HEK293 (cell line): ENCODE measurements around the gene TCF12.

Source experiments
- CTCF ChIA-PET: fragments of 350-600 bp; formaldehyde crosslinking; extraction: SDS; loops from one replicate; lab custom pipeline; 2021; ENCODE audit warnings: antibody characterized with exemption; lab: Yijun Ruan, JAX
- POLR2A ChIA-PET: fragments of 300-600 bp; formaldehyde crosslinking; extraction: SDS; loops from one replicate; lab custom pipeline; 2020; ENCODE audit warnings: antibody characterized with exemption, inconsistent platforms; lab: Yijun Ruan, JAX
- H3K27ac ChIP-seq: fragments of 200-500 bp; sonication (Bioruptor generic); 2 replicates; pipeline ENCODE4 v1.5.1; 2014; ENCODE audit warnings: low read depth, low read length, control low read depth, inconsistent platforms; ENCODE audit errors: extremely low read depth
- H3K36me3 ChIP-seq, 2 experiments: fragments of 200-500 bp in 1 of 2; sonication (Bioruptor generic) in 1 of 2; 1 replicate in 1 of 2; 2 replicates in 1 of 2; pipeline ENCODE4 v1.5.1; 2014 to 2017; ENCODE audit warnings: inconsistent platforms in 2 of 2, low read length in 2 of 2; ENCODE audit not compliant: control insufficient read depth in 2 of 2, insufficient read depth in 1 of 2
- H3K4me1 ChIP-seq: fragments of 200-500 bp; sonication (Bioruptor generic); 2 replicates; pipeline ENCODE4 v1.5.1; 2014; ENCODE audit warnings: mild to moderate bottlenecking, low read length, inconsistent platforms; ENCODE audit not compliant: control insufficient read depth, insufficient read depth
- H3K4me3 ChIP-seq: 2 replicates; pipeline ENCODE4 v1.5.1; 2011; ENCODE audit warnings: low read depth, mild to moderate bottlenecking, control low read depth, low read length, moderate library complexity
- H3K9me3 ChIP-seq: fragments of 200-500 bp; sonication (Bioruptor generic); 2 replicates; pipeline ENCODE4 v1.5.1; 2014; ENCODE audit warnings: low read depth, low read length, inconsistent platforms; ENCODE audit not compliant: control insufficient read depth, insufficient read depth
- HIC1 ChIP-seq: fragments of 450-650 bp; formaldehyde crosslinking; IDR thresholded peaks from 2 replicates; pipeline ENCODE4 v1.5.1; 2016; ENCODE audit warnings: missing biosample characterization, missing genetic modification characterization
- KLF7 ChIP-seq: fragments of 450-650 bp; formaldehyde crosslinking; IDR thresholded peaks from 2 replicates; pipeline ENCODE4 v1.5.1; 2016; ENCODE audit warnings: missing biosample characterization, missing genetic modification characterization, borderline replicate concordance
- OSR2 ChIP-seq: fragments of 450-650 bp; formaldehyde crosslinking; IDR thresholded peaks from 2 replicates; pipeline ENCODE4 v1.5.1; 2016; ENCODE audit warnings: missing biosample characterization, missing genetic modification characterization
- PBX3 ChIP-seq: sonication (generic); formaldehyde crosslinking; IDR thresholded peaks from 2 replicates; pipeline ENCODE4 v1.8.1; 2022; ENCODE audit warnings: mild to moderate bottlenecking, moderate library complexity, missing genetic modification reagents
- PRDM6 ChIP-seq: fragments of 450-650 bp; formaldehyde crosslinking; IDR thresholded peaks from 2 replicates; pipeline ENCODE4 v1.5.1; 2017; ENCODE audit warnings: missing biosample characterization, missing genetic modification characterization
- SETDB1 ChIP-seq: IDR thresholded peaks from one replicate; pipeline ENCODE4 v1.6.1; 2017; ENCODE audit warnings: mild to moderate bottlenecking, low read length, moderate library complexity, mixed read lengths; ENCODE audit not compliant: insufficient read length
- SP7 ChIP-seq: fragments of 450-650 bp; formaldehyde crosslinking; IDR thresholded peaks from 2 replicates; pipeline ENCODE4 v1.5.1; 2016; ENCODE audit warnings: missing biosample characterization, missing genetic modification characterization
- YY1 ChIP-seq: fragments of 450-650 bp; formaldehyde crosslinking; IDR thresholded peaks from 2 replicates; pipeline ENCODE4 v1.5.1; 2018; ENCODE audit warnings: missing biosample characterization, missing genetic modification characterization
- ZNF146 ChIP-seq: fragments of 450-650 bp; formaldehyde crosslinking; IDR thresholded peaks from 2 replicates; pipeline ENCODE4 v1.5.1; 2016; ENCODE audit warnings: missing biosample characterization, missing genetic modification characterization
- ZNF18 ChIP-seq: fragments of 450-650 bp; formaldehyde crosslinking; IDR thresholded peaks from 2 replicates; pipeline ENCODE4 v1.5.1; 2016; ENCODE audit warnings: missing biosample characterization, missing genetic modification characterization
- ZNF214 ChIP-seq: fragments of 450-650 bp; formaldehyde crosslinking; IDR thresholded peaks from 2 replicates; pipeline ENCODE4 v1.5.1; 2017; ENCODE audit warnings: missing biosample characterization, mild to moderate bottlenecking, missing genetic modification characterization, borderline replicate concordance
- ZNF280C ChIP-seq: fragments of 450-650 bp; formaldehyde crosslinking; IDR thresholded peaks from 2 replicates; pipeline ENCODE4 v1.5.1; 2016; ENCODE audit warnings: missing biosample characterization, missing genetic modification characterization
- ZNF341 ChIP-seq: fragments of 450-650 bp; formaldehyde crosslinking; IDR thresholded peaks from 2 replicates; pipeline ENCODE4; 2016; ENCODE audit warnings: low read depth, missing biosample characterization, missing genetic modification characterization
- ZNF391 ChIP-seq: fragments of 450-650 bp; formaldehyde crosslinking; IDR thresholded peaks from 2 replicates; pipeline ENCODE4 v1.5.1; 2016; ENCODE audit warnings: low read depth, missing biosample characterization, missing genetic modification characterization, borderline replicate concordance
- ZNF416 ChIP-seq: fragments of 450-650 bp; formaldehyde crosslinking; IDR thresholded peaks from 2 replicates; pipeline ENCODE4 v1.5.1; 2016; ENCODE audit warnings: missing biosample characterization, missing genetic modification characterization
- ZNF433 ChIP-seq: fragments of 450-650 bp; formaldehyde crosslinking; IDR thresholded peaks from 2 replicates; pipeline ENCODE4 v1.5.1; 2016; ENCODE audit warnings: missing biosample characterization, missing genetic modification characterization, low read depth
- ZNF521 ChIP-seq: fragments of 450-650 bp; formaldehyde crosslinking; IDR thresholded peaks from 2 replicates; pipeline ENCODE4 v1.5.1; 2017; ENCODE audit warnings: missing biosample characterization, mild to moderate bottlenecking, missing genetic modification characterization
- ZNF555 ChIP-seq: fragments of 450-650 bp; formaldehyde crosslinking; conservative IDR thresholded peaks from 2 replicates; pipeline ENCODE4 v1.5.1; 2017; ENCODE audit warnings: missing biosample characterization, mild to moderate bottlenecking, missing genetic modification characterization, inconsistent platforms
- ZNF580 ChIP-seq: fragments of 450-650 bp; formaldehyde crosslinking; IDR thresholded peaks from 2 replicates; pipeline ENCODE4 v1.5.1; 2016; ENCODE audit warnings: missing biosample characterization, missing genetic modification characterization
- ZNF692 ChIP-seq: fragments of 450-650 bp; formaldehyde crosslinking; IDR thresholded peaks from 2 replicates; pipeline ENCODE4 v1.5.1; 2016; ENCODE audit warnings: missing biosample characterization, missing genetic modification characterization
- ZNF785 ChIP-seq: fragments of 450-650 bp; formaldehyde crosslinking; IDR thresholded peaks from 2 replicates; pipeline ENCODE4 v1.5.1; 2016; ENCODE audit warnings: missing biosample characterization, missing genetic modification characterization
- ZNF837 ChIP-seq: fragments of 450-650 bp; formaldehyde crosslinking; IDR thresholded peaks from 2 replicates; pipeline ENCODE4 v1.5.1; 2016; ENCODE audit warnings: missing biosample characterization, missing genetic modification characterization
- ZSCAN23 ChIP-seq: fragments of 450-650 bp; formaldehyde crosslinking; IDR thresholded peaks from 2 replicates; pipeline ENCODE4 v1.5.1; 2016; ENCODE audit warnings: missing biosample characterization, missing genetic modification characterization

Gene TCF12

GRCh38 chr15:57335719-57336118, 417.3 kb downstream of the TCF12 start:
- Histone ChIP-seq H3K4me3 (no peak overlapping the region), H3K36me3 (no peaks in the 10 kb centered on the region), H3K4me1 (no peaks in the 10 kb centered on the region), H3K9me3 (no peaks in the 10 kb centered on the region), H3K27ac (no peak overlapping the region)
- POLR2A ChIA-PET: no interaction called here
- CTCF ChIA-PET: no interaction called here
- TF ChIP-seq KLF7 (tag by site-specific recombination): no peak
- no peak for TF ChIP-seq ZNF214 (tag by site-specific recombination)
- no peak for TF ChIP-seq ZNF521 (tag by site-specific recombination)
- no peak for TF ChIP-seq PRDM6 (tag by site-specific recombination)
- TF ChIP-seq ZNF146: no peak
- TF ChIP-seq ZNF692 (tag by site-specific recombination): no peak
- no peak for TF ChIP-seq HIC1
- TF ChIP-seq ZNF416 (tag by site-specific recombination): no peak
- no peak for TF ChIP-seq ZNF837 (tag by site-specific recombination)
- TF ChIP-seq ZSCAN23: no peak

- Histone ChIP-seq H3K4me3 (no peak overlapping the region), H3K4me1 (no peaks in the 10 kb centered on the region), H3K27ac (no peak overlapping the region), H3K9me3 (no peaks in the 10 kb centered on the region), H3K36me3 (no peaks in the 10 kb centered on the region)
- POLR2A ChIA-PET: no interaction called here
- CTCF ChIA-PET: interaction anchor here (0.7 to 7.9 kb wide), 5 partner anchors 15 to 204 kb away, joined by 3 to 201 read pairs (median 4); no protein-coding TSS in a partner anchor
- TF ChIP-seq ZNF580 (tag by site-specific recombination): no peak
- TF ChIP-seq ZNF18 (tag by site-specific recombination): no peak
- TF ChIP-seq PBX3 (CRISPR knock-in tag): no peak
- no peak for TF ChIP-seq ZNF341 (tag by site-specific recombination)
- TF ChIP-seq YY1 (tag by site-specific recombination): no peak
- no peak for TF ChIP-seq ZNF555 (tag by site-specific recombination)
- TF ChIP-seq ZNF785 (tag by site-specific recombination): no peak
- TF ChIP-seq ZNF280C (tag by site-specific recombination): no peak
- TF ChIP-seq OSR2 (tag by site-specific recombination): no peak
- no peak for TF ChIP-seq ZNF433 (tag by site-specific recombination)
- TF ChIP-seq SETDB1: no peak
- TF ChIP-seq KLF7 (tag by site-specific recombination): no peak
- TF ChIP-seq ZNF391 (tag by site-specific recombination): no peak
- no peak for TF ChIP-seq SP7 (tag by site-specific recombination)
These were observed 419.5 kb downstream of the TCF12 start for GRCh38 chr15:57337868-57338411.
